Large intestine (tissue), 3 donors: ENCODE results near the gene TRAP1. TPM values are rescaled to one million over a fixed set of nuclear protein-coding genes. Genes with fewer than 3 reads are reported as not detected.

Experiments
- DNase-seq, 2 donors: peaks; one replicate each; pipeline versions ENCODE4 v3.0.0 to v3.0.0-alpha.2; 2013
- H3K27ac ChIP-seq: one replicate; pipeline ENCODE4 v1.5.1; 2013; ENCODE audit warnings: low read length
- H3K27me3 ChIP-seq: 2 replicates; pipeline ENCODE4 v1.6.1; 2013; ENCODE audit warnings: low read length; ENCODE audit not compliant: control insufficient read depth, insufficient read depth
- H3K36me3 ChIP-seq: 2 replicates; pipeline ENCODE4 v1.6.1; 2013; ENCODE audit warnings: low read length; ENCODE audit not compliant: control insufficient read depth, insufficient read depth
- H3K4me1 ChIP-seq: one replicate; pipeline ENCODE4 v1.6.1; 2013; ENCODE audit warnings: low read length; ENCODE audit not compliant: control insufficient read depth, insufficient read depth
- H3K4me3 ChIP-seq: one replicate; pipeline ENCODE4 v1.5.1; 2013; ENCODE audit warnings: low read length
- H3K9me3 ChIP-seq: one replicate; pipeline ENCODE4 v1.6.1; 2013; ENCODE audit warnings: mild to moderate bottlenecking, low read depth, low read length, moderate library complexity; ENCODE audit not compliant: control insufficient read depth
- WGBS: methylation state at CpG from one replicate; pipeline ENCODE4 v1.1.5; 2013; ENCODE audit warnings: low lambda C conversion rate; ENCODE audit not compliant: insufficient coverage; 5-methylcytosine and 5-hydroxymethylcytosine counted together
- polyA plus RNA-seq: library from polyadenylated mRNA; unstranded; fragments of 120-200 nt; gene quantifications from one replicate; pipeline ENCODE4 v1.2.1, GENCODE V29; 2013

The TRAP1 gene
- polyA plus RNA-seq, 1 donor = 97.1 TPM

- DNase-seq = no peak
- no peaks in the 10 kb centered on the region for H3K9me3 ChIP-seq
- WGBS = no CpG with 5 or more reads among the region's 9 CpGs
- peak overlapping the region; percentile 94 for H3K27ac ChIP-seq
- H3K4me3 ChIP-seq = no peak overlapping the region
- H3K36me3 ChIP-seq = peaks cover 16% of the 10 kb centered on the region
- H3K4me1 ChIP-seq = peaks cover 79% of the 10 kb centered on the region
- no peaks in the 10 kb centered on the region for H3K27me3 ChIP-seq
Observed at GRCh38 chr16:3641801-3642396, 75.4 kb downstream of the TRAP1 start.

GRCh38 chr16:3640632-3641501, 76.5 kb downstream of the TRAP1 start:
- Histone ChIP-seq H3K4me3 (no peak overlapping the region), H3K27me3 (no peaks in the 10 kb centered on the region), H3K4me1 (peaks cover 68% of the 10 kb centered on the region), H3K9me3 (no peaks in the 10 kb centered on the region), H3K27ac (peak overlapping the region; percentile 94), H3K36me3 (peaks cover 16% of the 10 kb centered on the region)
- no CpG with 5 or more reads among the region's 17 CpGs for WGBS
- no peak for DNase-seq

- Histone ChIP-seq H3K9me3 (no peaks in the 10 kb centered on the region), H3K4me3 (no peak overlapping the region), H3K27ac (peak overlapping the region; percentile 94), H3K4me1 (peaks cover 62% of the 10 kb centered on the region), H3K36me3 (peaks cover 16% of the 10 kb centered on the region), H3K27me3 (no peaks in the 10 kb centered on the region)
- no CpG with 5 or more reads among the region's 3 CpGs for WGBS
- peak; percentile 70 to 85 for DNase-seq
Observed at GRCh38 chr16:3640207-3640606, 77.1 kb downstream of the TRAP1 start.

GRCh38 chr16:3638916-3639644, 78.2 kb downstream of the TRAP1 start:
- Histone ChIP-seq H3K9me3 (no peaks in the 10 kb centered on the region), H3K27ac (peak overlapping the region; percentile 94), H3K36me3 (peaks cover 16% of the 10 kb centered on the region), H3K4me1 (peaks cover 56% of the 10 kb centered on the region), H3K27me3 (no peaks in the 10 kb centered on the region), H3K4me3 (no peak overlapping the region)
- DNase-seq = peak in 1 of 2 donors; percentile 84
- 25% methylated on average over 3 of the region's 13 CpGs for WGBS

GRCh38 chr16:3637371-3637923, 79.9 kb downstream of the TRAP1 start:
- no peaks in the 10 kb centered on the region for H3K9me3 ChIP-seq
- H3K4me3 ChIP-seq = no peak overlapping the region
- DNase-seq = peak; percentile 74 to 90
- H3K27me3 ChIP-seq = no peaks in the 10 kb centered on the region
- no CpG with 5 or more reads among the region's 3 CpGs for WGBS
- peaks cover 12% of the 10 kb centered on the region for H3K36me3 ChIP-seq
- peak overlapping the region; percentile 94 for H3K27ac ChIP-seq
- peaks cover 45% of the 10 kb centered on the region for H3K4me1 ChIP-seq

GRCh38 chr16:3625911-3626732, 91.2 kb downstream of the TRAP1 start:
- Histone ChIP-seq H3K27ac (no peak overlapping the region), H3K9me3 (no peaks in the 10 kb centered on the region), H3K4me3 (no peak overlapping the region), H3K27me3 (no peaks in the 10 kb centered on the region), H3K4me1 (no peaks in the 10 kb centered on the region), H3K36me3 (no peaks in the 10 kb centered on the region)
- WGBS = 80% methylated on average over 1 of the region's 4 CpGs
- DNase-seq = peak in 1 of 2 donors; percentile 45

- 83% methylated on average over 1 of the region's 5 CpGs for WGBS
- H3K36me3 ChIP-seq = no peaks in the 10 kb centered on the region
- no peaks in the 10 kb centered on the region for H3K27me3 ChIP-seq
- H3K9me3 ChIP-seq = no peaks in the 10 kb centered on the region
- no peaks in the 10 kb centered on the region for H3K4me1 ChIP-seq
- no peak overlapping the region for H3K27ac ChIP-seq
- no peak for DNase-seq
- no peak overlapping the region for H3K4me3 ChIP-seq
Observed at GRCh38 chr16:3625331-3625730, 92.0 kb downstream of the TRAP1 start.

- no peaks in the 10 kb centered on the region for H3K4me1 ChIP-seq
- no peaks in the 10 kb centered on the region for H3K9me3 ChIP-seq
- H3K4me3 ChIP-seq = no peak overlapping the region
- no peaks in the 10 kb centered on the region for H3K36me3 ChIP-seq
- 100% methylated on average over 1 of the region's 3 CpGs for WGBS
- no peak overlapping the region for H3K27ac ChIP-seq
- H3K27me3 ChIP-seq = no peaks in the 10 kb centered on the region
- DNase-seq = no peak
Observed at GRCh38 chr16:3623642-3624041, 93.7 kb downstream of the TRAP1 start.

- Histone ChIP-seq H3K4me1 (peaks cover 7% of the 10 kb centered on the region), H3K27ac (no peak overlapping the region), H3K9me3 (peaks cover 2% of the 10 kb centered on the region)
Observed at GRCh38 chr16:3618769-3619141, 98.6 kb downstream of the TRAP1 start.

More at GRCh38 chr16:3618769-3619141, 98.6 kb downstream of the TRAP1 start:
- 60% methylated on average over 1 of the region's 3 CpGs for WGBS
- Histone ChIP-seq H3K36me3 (no peaks in the 10 kb centered on the region), H3K4me3 (no peak overlapping the region), H3K27me3 (no peaks in the 10 kb centered on the region)
- no peak for DNase-seq
